HG02981 (cell line): Measurements from ENCODE around the gene NELFB.
"Not testable (repeated sequence)": the region's sequence is repeated elsewhere in the genome, so short reads cannot be mapped to it uniquely, and the experiment has no call there.

Experiments
- ATAC-seq: cut with Tn5 transposase; IDR thresholded peaks from one replicate; pipeline ENCODE4 v1.9.1; 2021; ENCODE audit warnings: mild to moderate bottlenecking, moderate library complexity; ENCODE audit not compliant: unreplicated experiment

Gene NELFB

GRCh38 chr9:137234055-137234697 lies 21.0 kb upstream of the NELFB start:
- no peak for ATAC-seq

- ATAC-seq, result no peak
Observed at GRCh38 chr9:137234758-137235423, 20.2 kb upstream of the NELFB start.

- no peak for ATAC-seq
Observed at GRCh38 chr9:137235424-137236237, 19.5 kb upstream of the NELFB start.

GRCh38 chr9:137236238-137236935 lies 18.7 kb upstream of the NELFB start:
- peak; percentile 21 for ATAC-seq

GRCh38 chr9:137236936-137237421 lies 18.1 kb upstream of the NELFB start:
- ATAC-seq, result no peak

DNA sequence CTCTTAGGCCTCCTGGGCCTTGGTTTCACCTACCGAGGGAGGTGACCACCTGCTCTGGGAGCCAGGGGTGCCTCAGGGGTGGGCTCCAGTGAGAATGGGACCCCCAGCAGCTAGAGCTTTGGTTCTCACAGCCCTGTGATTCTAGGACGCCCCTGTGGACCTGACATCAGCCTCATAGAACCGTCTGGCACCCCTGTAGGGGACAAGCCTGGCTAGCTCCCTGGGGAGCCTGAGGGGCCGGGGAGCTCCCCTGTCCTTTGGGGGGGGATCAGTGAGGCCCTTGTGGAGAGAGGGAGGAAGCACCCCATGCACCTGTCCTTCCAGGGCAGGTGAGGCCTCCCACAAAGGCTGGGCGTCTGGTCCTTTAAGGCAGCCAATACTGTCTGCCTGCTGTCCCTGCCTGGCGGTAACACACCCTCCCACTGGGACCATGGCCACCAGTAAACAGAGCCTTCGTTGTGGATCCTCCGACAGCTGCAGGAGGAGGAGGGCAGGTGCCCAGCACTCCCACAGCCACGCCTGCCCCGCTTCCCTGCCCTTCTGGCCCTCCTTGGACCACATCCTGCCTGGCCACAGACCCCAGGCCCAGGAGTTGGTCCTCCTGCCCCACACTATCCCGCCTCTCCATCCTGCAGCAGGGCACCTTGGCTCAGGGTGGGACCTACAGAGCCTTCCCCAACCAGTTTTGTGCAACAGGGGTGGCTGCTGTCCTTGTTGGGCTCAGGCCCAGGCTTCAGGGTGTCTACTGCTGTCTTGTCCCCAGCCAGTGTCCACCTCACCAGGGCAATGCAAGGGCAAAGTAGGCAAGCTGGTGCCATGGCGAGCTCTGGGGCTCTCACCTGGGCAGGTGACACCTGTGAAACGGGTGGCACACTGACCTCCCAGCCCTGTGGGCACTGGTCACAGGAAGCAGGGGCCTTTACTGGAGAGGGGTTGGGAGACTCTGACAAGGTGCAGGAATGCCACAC lies 17.1 kb upstream of the NELFB start:
- no peak for ATAC-seq

DNA sequence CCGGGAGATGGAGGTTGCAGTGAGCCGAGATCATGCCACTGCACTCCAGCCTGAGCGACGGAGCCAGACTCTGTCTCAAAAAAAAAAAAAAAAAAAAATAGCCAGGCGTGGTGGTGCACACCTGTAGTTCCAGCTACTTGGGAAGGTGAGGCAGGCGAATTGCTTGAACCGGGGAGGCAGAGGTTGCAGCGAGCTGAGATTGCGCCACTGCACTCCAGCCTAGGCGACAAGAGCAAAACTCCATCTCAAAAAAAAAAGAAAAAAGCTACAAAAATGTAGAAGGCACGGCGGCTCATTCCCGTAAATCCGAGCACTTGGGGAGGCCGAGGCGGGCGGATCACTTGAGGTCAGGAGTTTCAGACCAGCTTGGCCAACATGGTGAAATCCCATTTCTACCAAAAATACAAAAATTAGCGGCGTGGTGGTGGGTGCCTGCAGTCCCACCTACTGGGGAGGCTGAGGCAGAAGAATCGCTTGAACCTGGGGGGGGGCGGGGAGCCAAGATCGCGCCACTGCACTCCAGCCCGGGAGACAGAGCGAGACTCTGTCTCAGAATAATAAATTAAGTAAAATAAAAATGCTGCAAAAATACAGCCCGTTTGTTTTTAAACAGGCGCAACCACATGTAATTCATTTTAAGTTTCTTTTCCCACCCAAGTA lies 15.5 kb upstream of the NELFB start:
- ATAC-seq, result not testable (repeated sequence)

DNA sequence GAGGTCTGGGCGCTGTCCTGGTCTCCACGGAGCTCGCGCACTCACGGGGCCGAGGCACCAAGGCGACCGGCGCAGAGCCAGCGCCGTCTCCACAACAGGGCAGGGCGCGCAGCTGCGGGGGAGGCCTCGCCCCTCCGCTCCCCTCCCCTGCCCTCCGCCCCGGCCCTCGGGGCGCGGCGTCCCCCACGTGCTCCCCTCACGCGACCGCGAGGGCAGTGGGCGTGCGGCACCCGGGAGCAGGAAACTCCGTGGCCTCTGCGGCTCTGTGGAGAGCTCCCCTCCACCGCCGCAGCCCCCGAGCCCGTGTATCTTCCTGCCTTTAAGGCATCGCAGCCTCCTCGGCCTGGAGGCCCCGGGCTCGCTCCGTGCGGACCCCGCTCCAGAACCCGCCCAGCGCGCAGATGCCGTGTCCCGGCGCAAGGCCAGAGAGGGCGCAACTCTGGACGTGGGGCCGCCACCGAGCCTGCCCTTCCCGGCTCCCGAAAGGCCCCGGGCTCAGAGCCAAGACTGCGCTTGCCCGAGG lies 14.7 kb upstream of the NELFB start:
- ATAC-seq, result peak; percentile 22

GRCh38 chr9:137240841-137241489 lies 14.2 kb upstream of the NELFB start, which contains the start of gene TUBB4B:
Gene TUBB4B (plus strand): TSS chr9:137241287. CDS start chr9:137241361, 74 bp downstream.
- peak; percentile 67 for ATAC-seq

- ATAC-seq, result peak; percentile 5
Observed at GRCh38 chr9:137241490-137242268, 13.4 kb upstream of the NELFB start.

GRCh38 chr9:137242269-137243203 lies 12.6 kb upstream of the NELFB start:
- ATAC-seq, result no peak

DNA sequence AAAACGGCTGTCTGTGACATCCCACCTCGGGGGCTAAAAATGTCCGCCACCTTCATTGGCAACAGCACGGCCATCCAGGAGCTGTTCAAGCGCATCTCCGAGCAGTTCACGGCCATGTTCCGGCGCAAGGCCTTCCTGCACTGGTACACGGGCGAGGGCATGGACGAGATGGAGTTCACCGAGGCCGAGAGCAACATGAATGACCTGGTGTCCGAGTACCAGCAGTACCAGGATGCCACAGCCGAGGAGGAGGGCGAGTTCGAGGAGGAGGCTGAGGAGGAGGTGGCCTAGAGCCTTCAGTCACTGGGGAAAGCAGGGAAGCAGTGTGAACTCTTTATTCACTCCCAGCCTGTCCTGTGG lies 11.9 kb upstream of the NELFB start:
- ATAC-seq, result not testable (repeated sequence)

- ATAC-seq, result no peak
Observed at GRCh38 chr9:137243626-137244485, 11.3 kb upstream of the NELFB start.

- ATAC-seq, result no peak
Observed at GRCh38 chr9:137244486-137245449, 10.4 kb upstream of the NELFB start.
